ENCODE data around the gene KAZALD1. TPM values are rescaled to one million over a fixed set of nuclear protein-coding genes. Genes with fewer than 3 reads are reported as not detected.
A peak's percentile ranks its signal among the peaks of the same experiment; 100 is the strongest.

KAZALD1 gene
- polyA plus RNA-seq, 4 donors, result 9.6 to 44.4 (median 12.9) TPM

GRCh38 chr10:101046332-101047238 lies 15.2 kb upstream of the KAZALD1 start:
- no peak for DNase-seq (ENCODE audit: low read depth in 4 of 4, low spot score in 3 of 4)

- DNase-seq (ENCODE audit: low read depth in 4 of 4, low spot score in 3 of 4), result no peak
Observed at GRCh38 chr10:101047268-101047667, 14.5 kb upstream of the KAZALD1 start.

GRCh38 chr10:101047961-101048892 lies 13.6 kb upstream of the KAZALD1 start:
- DNase-seq (ENCODE audit: low read depth in 4 of 4, low spot score in 3 of 4), result no peak

GRCh38 chr10:101050208-101051069 lies 11.3 kb upstream of the KAZALD1 start:
- no peak for DNase-seq (ENCODE audit: low read depth in 4 of 4, low spot score in 3 of 4)

GRCh38 chr10:101052285-101052684 lies 9.5 kb upstream of the KAZALD1 start:
- DNase-seq (ENCODE audit: low read depth in 4 of 4, low spot score in 3 of 4), result no peak

- DNase-seq (ENCODE audit: low read depth in 4 of 4, low spot score in 3 of 4), result no peak
Observed at GRCh38 chr10:101053516-101053915, 8.3 kb upstream of the KAZALD1 start.

- DNase-seq (ENCODE audit: low read depth in 4 of 4, low spot score in 3 of 4), result no peak
Observed at GRCh38 chr10:101054351-101054750, 7.4 kb upstream of the KAZALD1 start.

- DNase-seq (ENCODE audit: low read depth in 4 of 4, low spot score in 3 of 4), result no peak
Observed at GRCh38 chr10:101054876-101055275, 6.9 kb upstream of the KAZALD1 start.

DNA sequence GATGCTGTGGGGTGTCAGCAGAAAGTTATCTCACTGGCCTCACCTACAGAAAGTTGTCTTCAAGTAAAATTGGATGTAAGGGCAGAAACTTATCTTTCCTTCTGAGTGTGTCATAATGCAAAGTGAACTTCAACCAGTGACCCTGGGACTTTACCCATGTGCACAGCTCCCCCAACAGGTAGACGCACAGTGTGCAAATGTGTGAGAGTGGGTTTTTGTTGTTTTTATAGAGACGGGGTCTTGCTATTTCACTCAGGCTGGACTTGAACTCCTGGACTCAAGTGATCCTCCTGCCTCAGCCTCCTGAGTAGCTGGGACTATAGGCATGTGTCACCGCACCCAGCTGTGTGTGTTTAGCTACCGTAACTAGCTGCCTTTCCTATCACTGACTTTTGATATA lies 6.4 kb upstream of the KAZALD1 start:
- no peak for DNase-seq (ENCODE audit: low read depth in 4 of 4, low spot score in 3 of 4)

GRCh38 chr10:101056365-101057151 lies 5.2 kb upstream of the KAZALD1 start:
- DNase-seq (ENCODE audit: low read depth in 4 of 4, low spot score in 3 of 4), result no peak

GRCh38 chr10:101060036-101060950 lies 1.5 kb upstream of the KAZALD1 start:
- peak; percentile 87 to 93 (median 90) for DNase-seq (ENCODE audit: low read depth in 4 of 4, low spot score in 3 of 4)

DNA sequence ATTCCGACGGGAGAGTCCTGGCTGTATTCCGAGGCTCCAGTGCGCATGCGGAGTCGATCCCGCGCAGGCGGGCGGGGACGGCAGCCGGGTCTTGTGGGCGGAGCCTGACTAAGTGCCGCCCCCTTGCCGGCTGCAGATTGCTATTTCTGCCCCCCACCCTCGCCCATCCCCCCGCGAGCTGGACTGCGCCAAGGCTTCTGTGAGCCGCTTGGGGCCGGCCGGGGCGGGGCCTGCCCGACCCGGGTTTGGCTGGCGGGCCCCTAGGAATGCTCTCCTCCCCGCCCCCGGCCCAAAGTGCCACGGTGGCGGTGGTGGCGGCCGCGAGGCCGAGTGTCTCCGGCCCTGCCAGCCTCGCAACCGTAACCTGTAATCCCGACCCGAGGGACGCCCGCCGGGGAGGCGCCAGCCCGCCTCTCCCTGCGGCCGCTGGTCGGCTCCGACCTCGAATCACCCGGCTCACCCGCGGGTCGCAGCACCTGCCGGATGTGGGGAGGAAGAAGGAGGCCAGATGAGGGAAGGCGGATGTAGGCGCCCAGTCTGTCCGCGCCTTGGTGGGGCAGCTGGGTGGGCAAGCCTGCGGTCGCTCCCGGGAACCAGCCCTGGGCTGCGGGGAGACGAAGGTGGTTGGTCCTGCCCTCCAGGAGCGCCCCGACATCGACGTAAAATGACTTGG lies 702 bp upstream of the KAZALD1 start:
- peak; percentile 89 to 94 (median 90) for DNase-seq (ENCODE audit: low read depth in 4 of 4, low spot score in 3 of 4)

DNA sequence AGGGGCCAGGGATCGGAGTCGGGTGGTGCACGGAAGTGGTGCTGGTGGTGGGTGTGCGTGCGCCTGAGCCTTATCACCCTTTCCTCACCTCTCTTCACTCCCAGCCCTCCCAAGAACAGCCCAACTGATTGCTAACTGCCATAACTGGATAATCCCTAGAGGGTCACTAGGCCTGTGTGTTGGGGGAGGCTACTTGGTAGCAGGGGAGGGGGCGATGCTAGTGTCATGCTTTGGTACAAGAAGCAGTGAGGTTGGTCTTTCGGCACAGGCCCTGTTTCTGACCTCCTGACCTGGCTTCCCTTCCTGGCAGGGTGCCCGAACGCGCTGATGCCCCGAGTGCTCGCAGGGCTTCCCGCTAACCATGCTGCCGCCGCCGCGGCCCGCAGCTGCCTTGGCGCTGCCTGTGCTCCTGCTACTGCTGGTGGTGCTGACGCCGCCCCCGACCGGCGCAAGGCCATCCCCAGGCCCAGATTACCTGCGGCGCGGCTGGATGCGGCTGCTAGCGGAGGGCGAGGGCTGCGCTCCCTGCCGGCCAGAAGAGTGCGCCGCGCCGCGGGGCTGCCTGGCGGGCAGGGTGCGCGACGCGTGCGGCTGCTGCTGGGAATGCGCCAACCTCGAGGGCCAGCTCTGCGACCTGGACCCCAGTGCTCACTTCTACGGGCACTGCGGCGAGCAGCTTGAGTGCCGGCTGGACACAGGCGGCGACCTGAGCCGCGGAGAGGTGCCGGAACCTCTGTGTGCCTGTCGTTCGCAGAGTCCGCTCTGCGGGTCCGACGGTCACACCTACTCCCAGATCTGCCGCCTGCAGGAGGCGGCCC lies 652 bp downstream of the KAZALD1 start:
- DNase-seq (ENCODE audit: low read depth in 4 of 4, low spot score in 3 of 4), result peak in 1 of 4 donors; percentile 35

DNA sequence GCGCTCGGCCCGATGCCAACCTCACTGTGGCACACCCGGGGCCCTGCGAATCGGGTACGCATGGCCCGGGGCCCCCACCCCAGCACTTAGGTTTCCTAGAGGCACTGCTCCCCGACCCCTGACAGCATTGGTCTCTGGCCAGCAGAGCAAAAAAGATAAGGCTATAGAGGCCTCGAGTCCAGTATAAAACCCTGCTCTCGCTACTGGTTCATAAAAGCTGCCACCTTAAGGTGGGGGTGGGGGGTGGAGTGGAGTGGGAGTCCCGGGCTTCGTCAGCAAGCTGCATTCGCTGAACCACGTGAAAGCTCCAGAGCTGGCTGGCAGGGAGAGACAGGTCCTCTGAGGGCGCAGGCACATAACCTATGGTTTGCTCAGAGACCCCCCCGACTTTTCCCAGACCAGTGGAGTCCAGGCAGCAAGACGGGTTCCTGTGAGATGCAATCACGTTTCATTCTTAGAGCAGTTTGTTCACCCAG lies 1.3 kb downstream of the KAZALD1 start:
- DNase-seq (ENCODE audit: low read depth in 4 of 4, low spot score in 3 of 4), result no peak

DNA sequence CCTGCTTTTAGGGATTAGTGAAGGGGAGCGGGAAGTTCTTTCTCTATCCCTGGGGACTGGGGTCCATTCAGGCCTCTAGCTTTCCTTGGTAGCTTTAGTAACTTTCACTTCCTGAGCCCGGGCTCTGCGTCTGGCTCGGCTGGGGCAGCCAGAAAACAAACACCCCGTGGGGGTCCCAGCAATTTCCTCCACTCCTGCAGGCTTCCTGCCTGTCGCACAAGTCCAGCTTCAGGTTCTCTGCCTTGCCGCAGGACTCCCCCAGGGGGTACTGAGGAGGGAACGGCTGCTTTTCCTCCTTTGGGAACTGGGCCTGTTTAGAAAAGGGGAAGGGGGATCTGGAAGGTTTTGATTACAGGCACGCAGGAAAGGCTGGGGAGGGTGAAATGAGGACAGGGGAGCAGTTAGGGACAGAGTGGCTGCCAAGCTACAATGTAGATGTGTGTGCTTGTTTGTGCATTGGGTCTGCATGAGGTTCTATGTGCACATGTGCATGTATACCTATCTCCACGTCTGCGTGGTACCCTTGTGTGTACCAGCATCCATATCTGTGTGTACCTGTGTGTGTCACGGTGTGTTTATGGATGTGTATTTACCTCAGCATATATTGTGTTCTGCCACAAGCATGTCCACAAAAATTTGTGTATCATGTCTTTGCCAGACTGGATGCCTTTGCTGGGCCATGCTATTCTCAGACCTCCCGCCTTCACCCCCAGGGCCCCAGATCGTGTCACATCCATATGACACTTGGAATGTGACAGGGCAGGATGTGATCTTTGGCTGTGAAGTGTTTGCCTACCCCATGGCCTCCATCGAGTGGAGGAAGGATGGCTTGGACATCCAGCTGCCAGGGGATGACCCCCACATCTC lies 2.0 kb downstream of the KAZALD1 start:
- DNase-seq (ENCODE audit: low read depth in 4 of 4, low spot score in 3 of 4), result no peak

DNA sequence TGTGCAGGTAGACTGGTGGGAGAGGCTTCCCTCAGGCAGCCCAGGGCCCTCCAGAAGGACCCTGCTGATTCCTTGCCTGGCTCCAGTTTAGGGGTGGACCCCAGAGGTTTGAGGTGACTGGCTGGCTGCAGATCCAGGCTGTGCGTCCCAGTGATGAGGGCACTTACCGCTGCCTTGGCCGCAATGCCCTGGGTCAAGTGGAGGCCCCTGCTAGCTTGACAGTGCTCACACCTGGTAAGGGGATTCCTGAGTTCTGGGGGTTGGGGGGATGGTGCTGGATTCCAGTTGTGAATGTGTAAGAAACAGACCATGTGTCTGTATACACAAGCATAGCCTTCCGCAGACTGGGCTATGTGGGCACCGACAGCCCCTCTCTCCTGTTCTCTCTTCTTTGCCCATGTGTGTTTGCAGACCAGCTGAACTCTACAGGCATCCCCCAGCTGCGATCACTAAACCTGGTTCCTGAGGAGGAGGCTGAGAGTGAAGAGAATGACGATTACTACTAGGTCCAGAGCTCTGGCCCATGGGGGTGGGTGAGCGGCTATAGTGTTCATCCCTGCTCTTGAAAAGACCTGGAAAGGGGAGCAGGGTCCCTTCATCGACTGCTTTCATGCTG lies 2.7 kb downstream of the KAZALD1 start:
- no peak for DNase-seq (ENCODE audit: low read depth in 4 of 4, low spot score in 3 of 4)

Data from left renal pelvis (tissue), 4 donors.